Esophagus muscularis mucosa (tissue), 4 donors: ENCODE data around the gene GON4L. TPM values are rescaled to one million over a fixed set of nuclear protein-coding genes. Genes with fewer than 3 reads are reported as not detected.
"Not testable (repeated sequence)": the region's sequence is repeated elsewhere in the genome, so short reads cannot be mapped to it uniquely, and the experiment has no call there.

Source experiments
- DNase-seq: peaks from one replicate; pipeline ENCODE4 v3.0.0-alpha.2; 2017; ENCODE audit errors: extremely low spot score
- H3K27ac ChIP-seq, 4 donors: fragments of 200-600 bp; sonication (generic); replicated peaks in 1 of 4; 1 replicate in 3 of 4; 2 replicates in 1 of 4; pipeline ENCODE4 v1.5.1; 2016 to 2019; ENCODE audit warnings: mild to moderate bottlenecking in 1 of 4
- H3K27me3 ChIP-seq, 4 donors: fragments of 200-600 bp; sonication (generic); one replicate each; pipeline versions ENCODE4 v1.5.1 to v1.6.0; 2016 to 2019
- H3K36me3 ChIP-seq, 4 donors: fragments of 200-600 bp; sonication (generic); one replicate each; pipeline ENCODE4 v1.5.1; 2016 to 2019
- H3K4me1 ChIP-seq, 4 donors: fragments of 200-600 bp; sonication (generic); one replicate each; pipeline ENCODE4 v1.5.1; 2016 to 2019
- H3K4me3 ChIP-seq, 4 donors: fragments of 200-600 bp; sonication (generic); 1 replicate in 2 of 4; 2 replicates in 2 of 4; pipeline ENCODE4 v1.5.1; 2016 to 2019; ENCODE audit warnings: mild to moderate bottlenecking in 4 of 4, moderate library complexity in 1 of 4
- H3K9me3 ChIP-seq, 4 donors: fragments of 200-600 bp; sonication (generic); 1 replicate in 3 of 4; 2 replicates in 1 of 4; pipeline ENCODE4 v1.5.1; 2016 to 2019
- EP300 ChIP-seq: sonication (generic); formaldehyde crosslinking; IDR thresholded peaks from one replicate; pipeline ENCODE4 v1.6.1; 2017; ENCODE audit warnings: antibody characterized with exemption
- POLR2A ChIP-seq: fragments of 450-650 bp; IDR thresholded peaks from one replicate; pipeline ENCODE4 v1.6.1; 2017; ENCODE audit warnings: antibody characterized with exemption, moderate library complexity, mild to moderate bottlenecking, low read depth
- POLR2AphosphoS5 ChIP-seq, 2 donors: sonication (generic); formaldehyde crosslinking; IDR thresholded peaks; one replicate each; pipeline ENCODE4 v1.6.1; 2017; ENCODE audit warnings: antibody characterized with exemption in 2 of 2
- WGBS: methylation state at CpG from one replicate; pipeline ENCODE4 v1.1.5; 2018; 5-methylcytosine and 5-hydroxymethylcytosine counted together
- intact Hi-C: fragments of 100-400 bp; cut with DNase I; formaldehyde crosslinking; loops from one replicate; pipeline ENCODE4 v1.15.1; 2023
- total RNA-seq, 4 donors: library from RNA; depleted of rRNA; stranded (reverse); fragments of >200 nt; gene quantifications; one replicate each; pipeline versions ENCODE4 v1.1.0 to v1.2.1, GENCODE V29; 2016
- TF ChIP-seq, protein P1 (sequence below), 3 experiments: fragments of 200-600 bp in 2 of 3; fragments of 450-650 bp in 1 of 3; sonication (generic) in 2 of 3; IDR thresholded peaks; one replicate each; pipeline ENCODE4 v1.5.1; 2017 to 2019; ENCODE audit warnings: antibody characterized with exemption in 3 of 3, mild to moderate bottlenecking in 2 of 3, moderate library complexity in 1 of 3

GON4L gene
- total RNA-seq, 4 donors from 2014 or later: 26.5 to 49.8 (median 28.3) TPM

DNA sequence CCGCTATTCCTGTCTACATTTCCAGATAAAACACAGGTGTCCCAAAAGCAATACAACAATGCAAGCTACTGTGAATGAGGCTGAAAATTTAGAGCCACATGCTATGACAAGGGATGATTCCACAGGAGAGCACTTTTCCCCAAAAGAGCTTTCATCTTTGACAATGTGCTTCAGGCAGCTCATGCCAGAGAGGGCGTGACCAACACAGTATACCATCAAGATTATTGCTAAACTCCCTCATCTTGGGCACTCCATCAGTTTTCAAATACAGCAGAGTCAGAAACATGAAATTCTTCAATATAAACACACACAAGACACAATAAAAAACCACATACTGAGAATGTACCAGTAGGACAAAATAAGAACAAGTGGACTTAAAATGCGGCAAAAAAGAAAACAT, 6.7 kb downstream of the GON4L start:
- Histone ChIP-seq H3K4me3 (no peak overlapping the region), H3K9me3 (no peaks in the 10 kb centered on the region), H3K4me1 (peaks cover 7 to 40% (median 13%) of the 10 kb centered on the region in 4 donors), H3K27ac (no peak overlapping the region), H3K27me3 (no peaks in the 10 kb centered on the region), H3K36me3 (peaks cover 16 to 76% (median 59%) of the 10 kb centered on the region in 4 donors)
- 89% methylated on average over 3 of the region's 3 CpGs for WGBS
- intact Hi-C loops: no loop called here
- TF ChIP-seq, protein P1, sequence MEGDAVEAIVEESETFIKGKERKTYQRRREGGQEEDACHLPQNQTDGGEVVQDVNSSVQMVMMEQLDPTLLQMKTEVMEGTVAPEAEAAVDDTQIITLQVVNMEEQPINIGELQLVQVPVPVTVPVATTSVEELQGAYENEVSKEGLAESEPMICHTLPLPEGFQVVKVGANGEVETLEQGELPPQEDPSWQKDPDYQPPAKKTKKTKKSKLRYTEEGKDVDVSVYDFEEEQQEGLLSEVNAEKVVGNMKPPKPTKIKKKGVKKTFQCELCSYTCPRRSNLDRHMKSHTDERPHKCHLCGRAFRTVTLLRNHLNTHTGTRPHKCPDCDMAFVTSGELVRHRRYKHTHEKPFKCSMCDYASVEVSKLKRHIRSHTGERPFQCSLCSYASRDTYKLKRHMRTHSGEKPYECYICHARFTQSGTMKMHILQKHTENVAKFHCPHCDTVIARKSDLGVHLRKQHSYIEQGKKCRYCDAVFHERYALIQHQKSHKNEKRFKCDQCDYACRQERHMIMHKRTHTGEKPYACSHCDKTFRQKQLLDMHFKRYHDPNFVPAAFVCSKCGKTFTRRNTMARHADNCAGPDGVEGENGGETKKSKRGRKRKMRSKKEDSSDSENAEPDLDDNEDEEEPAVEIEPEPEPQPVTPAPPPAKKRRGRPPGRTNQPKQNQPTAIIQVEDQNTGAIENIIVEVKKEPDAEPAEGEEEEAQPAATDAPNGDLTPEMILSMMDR (IDR thresholded peaks at IDR 0.05): no peak
- TF ChIP-seq POLR2AphosphoS5 (IDR thresholded peaks at IDR 0.05): no peak
- TF ChIP-seq POLR2A: no peak
- TF ChIP-seq EP300: no peak
- DNase-seq: no peak

DNA sequence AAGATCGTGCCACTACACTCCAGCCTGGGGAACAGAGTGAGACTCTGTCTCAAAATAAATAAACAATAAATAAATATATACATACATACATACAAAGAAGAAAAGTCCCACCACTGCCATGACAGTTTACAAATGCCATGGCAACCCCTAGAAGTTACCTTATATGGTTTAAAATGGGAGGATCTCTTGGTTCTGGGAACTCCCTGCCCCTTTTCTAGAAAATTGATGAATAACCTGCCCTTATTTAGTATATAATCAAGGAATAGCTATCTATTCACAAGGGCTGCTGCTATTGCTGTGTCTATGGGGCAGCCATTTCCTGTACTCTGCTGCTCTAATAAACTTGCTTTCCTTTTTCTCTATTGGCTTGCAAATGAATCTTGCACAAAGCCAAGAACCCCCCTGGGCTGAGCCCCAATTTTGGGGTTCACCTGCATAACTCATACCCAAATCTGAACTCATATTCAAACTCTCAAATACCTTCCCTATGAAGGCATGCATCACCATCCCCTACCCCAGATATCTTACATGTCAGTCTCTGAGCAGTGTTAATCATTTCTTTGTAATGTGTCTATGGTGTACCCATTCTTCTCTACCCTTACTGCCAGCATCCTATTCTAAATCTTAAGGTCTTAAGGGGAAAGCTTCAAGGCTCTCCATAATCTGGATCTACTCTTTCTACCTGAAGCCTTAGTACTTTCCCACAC, 9.0 kb downstream of the GON4L start:
- 91% methylated on average over 1 of the region's 1 CpG for WGBS
- H3K9me3 ChIP-seq: no peaks in the 10 kb centered on the region
- intact Hi-C loops: no loop called here
- DNase-seq: no peak
- peaks cover 7 to 44% (median 19%) of the 10 kb centered on the region in 4 donors for H3K4me1 ChIP-seq
- no peaks in the 10 kb centered on the region for H3K27me3 ChIP-seq
- H3K4me3 ChIP-seq: no peak overlapping the region
- no peak overlapping the region for H3K27ac ChIP-seq
- no peak for TF ChIP-seq POLR2A
- TF ChIP-seq, protein P1 (IDR thresholded peaks at IDR 0.05): no peak
- H3K36me3 ChIP-seq: peaks cover 10 to 75% (median 41%) of the 10 kb centered on the region in 4 donors

DNA sequence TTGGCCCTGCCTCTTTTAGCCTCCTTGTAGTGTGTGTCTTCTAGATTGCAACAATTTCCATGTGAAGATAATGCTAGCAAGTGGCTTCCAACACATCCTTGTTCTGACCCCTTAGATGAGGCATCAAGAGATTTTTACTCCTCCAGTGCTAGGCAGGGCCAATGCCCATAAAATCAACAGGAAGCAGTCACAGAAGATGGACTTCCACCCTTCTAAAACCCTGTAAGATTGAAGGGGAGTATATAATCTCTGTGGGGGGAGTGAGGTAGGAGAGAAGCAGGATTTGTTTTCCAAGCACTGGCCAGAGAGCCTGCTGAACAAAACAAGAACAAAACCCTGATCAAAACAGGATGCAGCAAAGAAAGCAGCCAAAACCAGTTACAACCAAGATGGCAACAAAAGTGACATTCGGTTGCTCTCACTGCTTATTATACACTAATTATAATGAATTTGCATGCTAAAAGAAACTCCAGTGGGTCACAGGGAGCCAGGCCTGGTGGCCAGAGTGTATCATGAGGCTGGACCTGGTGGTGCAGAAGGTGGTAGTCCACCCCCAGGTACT, 12.1 kb downstream of the GON4L start:
- Histone ChIP-seq H3K27ac (no peak overlapping the region), H3K9me3 (no peaks in the 10 kb centered on the region), H3K4me1 (peaks cover 0 to 24% (median 11%) of the 10 kb centered on the region in 4 donors), H3K4me3 (no peak overlapping the region), H3K36me3 (peaks cover 0 to 52% (median 13%) of the 10 kb centered on the region in 4 donors), H3K27me3 (no peaks in the 10 kb centered on the region)
- DNase-seq: no peak
- intact Hi-C loops: no loop called here
- TF ChIP-seq EP300: no peak
- WGBS: 93% methylated on average over 1 of the region's 1 CpG

DNA sequence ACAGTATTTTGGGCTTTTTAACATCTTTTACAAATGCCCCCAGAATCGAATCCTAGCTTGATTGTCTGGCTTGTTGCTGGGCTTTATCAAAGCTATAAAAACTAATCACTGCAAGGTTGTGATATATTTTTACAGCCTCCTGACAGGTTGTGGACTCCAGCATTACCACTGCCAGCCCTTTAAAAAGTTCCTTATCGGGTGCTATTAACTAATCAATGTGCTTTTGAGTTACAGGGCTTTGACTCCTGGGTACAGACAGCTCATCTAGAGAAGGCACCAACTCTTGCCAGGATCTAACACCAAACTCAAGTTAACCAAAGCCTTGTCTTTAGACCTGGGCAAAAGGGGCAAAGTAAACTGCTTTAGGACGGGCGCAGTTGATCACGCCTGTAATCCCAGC, 16.6 kb downstream of the GON4L start:
- peaks cover 0 to 12% (median 4%) of the 10 kb centered on the region in 4 donors for H3K4me1 ChIP-seq
- H3K27ac ChIP-seq: no peak overlapping the region
- no peaks in the 10 kb centered on the region for H3K27me3 ChIP-seq
- TF ChIP-seq EP300: no peak
- TF ChIP-seq, protein P1 (IDR thresholded peaks at IDR 0.05): no peak
- no peak for TF ChIP-seq POLR2AphosphoS5 (IDR thresholded peaks at IDR 0.05)
- TF ChIP-seq POLR2A: no peak
- no peak overlapping the region for H3K4me3 ChIP-seq
- intact Hi-C loops: no loop called here
- peaks cover 0 to 26% (median 4%) of the 10 kb centered on the region in 4 donors for H3K36me3 ChIP-seq
- no peak for DNase-seq
- H3K9me3 ChIP-seq: no peaks in the 10 kb centered on the region
- 98% methylated on average over 5 of the region's 5 CpGs for WGBS

DNA sequence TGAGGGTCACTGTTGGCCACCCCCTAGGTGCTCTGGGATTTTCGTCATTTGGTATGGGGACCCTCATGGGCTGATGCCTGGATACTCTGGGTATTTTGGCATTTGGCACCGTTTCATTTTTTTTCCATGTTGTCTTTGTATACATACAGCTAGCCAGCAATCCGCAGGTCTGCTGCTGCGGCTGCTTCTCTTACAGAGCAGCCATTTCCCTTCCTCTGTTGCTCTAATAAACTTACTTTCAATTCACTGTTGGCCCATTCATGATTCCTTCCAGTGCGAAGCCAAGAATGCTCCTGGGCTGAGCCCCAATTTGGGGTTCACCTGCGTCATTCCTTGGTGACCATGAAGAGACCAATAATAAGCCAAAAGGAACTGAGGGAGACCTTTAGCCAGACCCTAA, 21.5 kb downstream of the GON4L start:
- intact Hi-C loops: no loop called here
- H3K27me3 ChIP-seq: no peaks in the 10 kb centered on the region
- peaks cover 0 to 4% (median 1%) of the 10 kb centered on the region in 4 donors for H3K36me3 ChIP-seq
- 93% methylated on average over 6 of the region's 6 CpGs for WGBS
- H3K27ac ChIP-seq: no peak overlapping the region
- TF ChIP-seq EP300: no peak
- TF ChIP-seq POLR2AphosphoS5 (IDR thresholded peaks at IDR 0.05): no peak
- no peak for TF ChIP-seq POLR2A
- TF ChIP-seq, protein P1 (IDR thresholded peaks at IDR 0.05): no peak
- no peak overlapping the region for H3K4me3 ChIP-seq
- H3K4me1 ChIP-seq: peaks cover 0 to 10% (median 7%) of the 10 kb centered on the region in 4 donors
- DNase-seq: peak; percentile 39
- no peaks in the 10 kb centered on the region for H3K9me3 ChIP-seq

DNA sequence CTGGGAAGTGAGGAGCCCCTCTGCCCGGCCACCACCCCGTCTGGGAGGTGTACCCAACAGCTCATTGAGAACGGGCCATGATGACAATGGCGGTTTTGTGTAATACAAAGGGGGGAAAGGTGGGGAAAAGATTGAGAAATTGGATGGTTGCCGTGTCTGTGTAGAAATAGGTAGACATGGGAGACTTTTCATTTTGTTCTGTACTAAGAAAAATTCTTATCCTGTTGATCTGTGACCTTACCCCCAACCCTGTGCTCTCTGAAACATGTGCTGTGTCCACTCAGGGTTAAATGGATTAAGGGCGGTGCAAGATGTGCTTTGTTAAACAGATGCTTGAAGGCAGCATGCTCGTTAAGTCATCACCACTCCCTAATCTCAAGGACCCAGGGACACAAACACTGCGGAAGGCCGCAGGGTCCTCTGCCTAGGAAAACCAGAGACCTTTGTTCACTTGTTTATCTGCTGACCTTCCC, 22.1 kb downstream of the GON4L start:
- H3K27me3 ChIP-seq, H3K36me3 ChIP-seq, intact Hi-C loops, H3K9me3 ChIP-seq, DNase-seq, H3K4me3 ChIP-seq, H3K27ac ChIP-seq: not testable (repeated sequence)
- peaks cover 0 to 10% (median 7%) of the 10 kb centered on the region in 4 donors for H3K4me1 ChIP-seq
- WGBS: 97% methylated on average over 9 of the region's 9 CpGs
